Suprapubic skin (tissue), 4 donors: ENCODE data around the gene TCEAL8.

ENCODE experiments used
- POLR2A ChIP-seq, 2 donors: fragments of 450-650 bp; IDR thresholded peaks; one replicate each; pipeline ENCODE4 v1.6.1; 2017; ENCODE audit warnings: antibody characterized with exemption in 2 of 2, mild to moderate bottlenecking in 2 of 2, moderate library complexity in 2 of 2
- POLR2AphosphoS5 ChIP-seq, 3 donors: sonication (generic); formaldehyde crosslinking; IDR thresholded peaks; one replicate each; pipeline ENCODE4 v1.6.1; 2017; ENCODE audit warnings: antibody characterized with exemption in 3 of 3
- TF ChIP-seq, protein P1 (sequence below), 2 donors: fragments of 200-600 bp in 1 of 2; fragments of 450-650 bp in 1 of 2; sonication (generic) in 1 of 2; IDR thresholded peaks; one replicate each; pipeline ENCODE4 v1.5.1; 2016 to 2019; ENCODE audit warnings: antibody characterized with exemption in 2 of 2, mild to moderate bottlenecking in 1 of 2, moderate library complexity in 1 of 2

DNA sequence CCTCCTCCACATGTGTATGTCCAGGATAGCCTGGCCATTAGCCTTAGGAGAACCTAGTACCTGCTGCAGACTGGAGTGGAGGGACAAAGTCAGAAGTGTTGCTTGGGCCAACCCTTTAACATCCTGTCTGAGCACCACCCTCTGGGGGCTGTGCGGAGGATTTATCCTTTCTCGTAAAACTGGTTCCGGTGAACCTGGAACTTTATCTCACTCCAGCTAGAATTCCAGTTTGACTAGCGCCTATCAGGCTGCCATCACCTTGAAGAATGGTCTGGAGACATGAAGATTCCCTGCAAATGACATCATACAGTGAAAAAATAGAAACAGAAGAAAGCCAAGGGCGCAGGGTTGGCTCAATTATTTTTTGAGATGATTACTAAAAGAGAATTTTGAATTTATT is 4.0 kb downstream of the TCEAL8 start:
- TF ChIP-seq, protein P1, sequence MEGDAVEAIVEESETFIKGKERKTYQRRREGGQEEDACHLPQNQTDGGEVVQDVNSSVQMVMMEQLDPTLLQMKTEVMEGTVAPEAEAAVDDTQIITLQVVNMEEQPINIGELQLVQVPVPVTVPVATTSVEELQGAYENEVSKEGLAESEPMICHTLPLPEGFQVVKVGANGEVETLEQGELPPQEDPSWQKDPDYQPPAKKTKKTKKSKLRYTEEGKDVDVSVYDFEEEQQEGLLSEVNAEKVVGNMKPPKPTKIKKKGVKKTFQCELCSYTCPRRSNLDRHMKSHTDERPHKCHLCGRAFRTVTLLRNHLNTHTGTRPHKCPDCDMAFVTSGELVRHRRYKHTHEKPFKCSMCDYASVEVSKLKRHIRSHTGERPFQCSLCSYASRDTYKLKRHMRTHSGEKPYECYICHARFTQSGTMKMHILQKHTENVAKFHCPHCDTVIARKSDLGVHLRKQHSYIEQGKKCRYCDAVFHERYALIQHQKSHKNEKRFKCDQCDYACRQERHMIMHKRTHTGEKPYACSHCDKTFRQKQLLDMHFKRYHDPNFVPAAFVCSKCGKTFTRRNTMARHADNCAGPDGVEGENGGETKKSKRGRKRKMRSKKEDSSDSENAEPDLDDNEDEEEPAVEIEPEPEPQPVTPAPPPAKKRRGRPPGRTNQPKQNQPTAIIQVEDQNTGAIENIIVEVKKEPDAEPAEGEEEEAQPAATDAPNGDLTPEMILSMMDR (IDR thresholded peaks at IDR 0.05): no peak
- no peak for TF ChIP-seq POLR2AphosphoS5 (IDR thresholded peaks at IDR 0.05)
- no peak for TF ChIP-seq POLR2A (IDR thresholded peaks at IDR 0.05)
